Liver (tissue), 9 donors: ENCODE data around the gene ULK2. TPM values are rescaled to one million over a fixed set of nuclear protein-coding genes. Genes with fewer than 3 reads are reported as not detected.

ENCODE experiments used
- DNase-seq: peaks from one replicate; pipeline ENCODE4 v3.0.0-alpha.2; 2017; ENCODE audit warnings: low spot score
- H3K27ac ChIP-seq, 2 donors: one replicate each; pipeline ENCODE4 v1.7.0; 2013; ENCODE audit warnings: inconsistent platforms in 2 of 2, low read length in 2 of 2, control low read depth in 1 of 2, low read depth in 1 of 2, mild to moderate bottlenecking in 1 of 2
- H3K27me3 ChIP-seq, 4 donors: one replicate each; pipeline versions ENCODE4 v1.6.1 to v1.7.0; 2013; ENCODE audit warnings: low read length in 3 of 4, inconsistent platforms in 1 of 4, mild to moderate bottlenecking in 1 of 4, moderate library complexity in 1 of 4; ENCODE audit not compliant: control insufficient read depth in 4 of 4, insufficient read depth in 4 of 4
- H3K36me3 ChIP-seq, 4 donors: one replicate each; pipeline versions ENCODE4 v1.6.1 to v1.7.0; 2013; ENCODE audit warnings: low read length in 3 of 4, mild to moderate bottlenecking in 3 of 4, low read depth in 1 of 4, moderate library complexity in 1 of 4; ENCODE audit not compliant: control insufficient read depth in 4 of 4, insufficient read depth in 3 of 4
- H3K4me1 ChIP-seq, 4 donors: one replicate each; pipeline versions ENCODE4 v1.6.1 to v1.7.0; 2013; ENCODE audit warnings: low read length in 3 of 4, mild to moderate bottlenecking in 3 of 4, moderate library complexity in 1 of 4; ENCODE audit not compliant: control insufficient read depth in 4 of 4, insufficient read depth in 4 of 4
- H3K4me3 ChIP-seq, 3 donors: one replicate each; pipeline versions ENCODE4 v1.6.1 to v1.7.0; 2013; ENCODE audit warnings: low read length in 3 of 3, control low read depth in 1 of 3, low read depth in 1 of 3, mild to moderate bottlenecking in 1 of 3
- H3K9ac ChIP-seq, 2 donors: one replicate each; pipeline ENCODE4 v1.7.0; 2013; ENCODE audit warnings: low read length in 2 of 2, mild to moderate bottlenecking in 2 of 2, moderate library complexity in 2 of 2, control low read depth in 1 of 2, low read depth in 1 of 2
- H3K9me3 ChIP-seq, 4 donors: one replicate each; pipeline versions ENCODE4 v1.6.1 to v1.7.0; 2013; ENCODE audit warnings: low read length in 3 of 4; ENCODE audit not compliant: control insufficient read depth in 4 of 4
- EGR1 ChIP-seq, 2 donors: IDR thresholded peaks; 2 replicates each; pipeline ENCODE4 v1.6.1; 2016 to 2018; ENCODE audit warnings: antibody characterized with exemption in 2 of 2, low read depth in 2 of 2
- FOXA1 ChIP-seq: IDR thresholded peaks from 2 replicates; pipeline ENCODE4 v1.6.1; 2016; ENCODE audit warnings: antibody characterized with exemption
- FOXA2 ChIP-seq: IDR thresholded peaks from 2 replicates; pipeline ENCODE4 v1.6.1; 2016; ENCODE audit warnings: antibody characterized with exemption
- GABPA ChIP-seq, 2 donors: IDR thresholded peaks in 1 of 2; conservative IDR thresholded peaks in 1 of 2; 2 replicates each; pipeline ENCODE4 v1.6.1; 2016; ENCODE audit warnings: antibody characterized with exemption in 2 of 2, mild to moderate bottlenecking in 1 of 2, moderate library complexity in 1 of 2
- HNF4G ChIP-seq: IDR thresholded peaks from 2 replicates; pipeline ENCODE4 v1.6.1; 2016; ENCODE audit warnings: antibody characterized with exemption
- NR2F2 ChIP-seq: IDR thresholded peaks from 2 replicates; pipeline ENCODE4 v1.6.1; 2016; ENCODE audit warnings: antibody characterized with exemption
- RXRA ChIP-seq, 2 donors: IDR thresholded peaks; 2 replicates each; pipeline ENCODE4 v1.6.1; 2017 to 2018; ENCODE audit warnings: antibody characterized with exemption in 2 of 2, mild to moderate bottlenecking in 1 of 2
- WGBS: extraction: QIAGEN DNeasy Blood & Tissue Kit; methylation state at CpG from one replicate; pipeline ENCODE4 v1.1.7; 2013; 5-methylcytosine and 5-hydroxymethylcytosine counted together
- polyA plus RNA-seq, 2 donors: library from polyadenylated mRNA; stranded (reverse) in 1 of 2; unstranded in 1 of 2; fragments of 200-250 nt in 1 of 2; fragments of >200 nt in 1 of 2; fragmentation: Nextera tagmentation in 1 of 2; extraction: Ambion mirVana in 1 of 2; gene quantifications; one replicate each; pipeline versions ENCODE4 v1.2.1 to v1.2.3, GENCODE V29; 2013 to 2015
- total RNA-seq, 2 donors: library from RNA; depleted of rRNA; stranded (reverse); fragments of >200 nt; gene quantifications; one replicate each; pipeline ENCODE4 v1.2.3, GENCODE V29; 2014
- TF ChIP-seq, protein P1 (sequence below): IDR thresholded peaks from 2 replicates; pipeline ENCODE4 v1.6.1; 2016; ENCODE audit warnings: antibody characterized with exemption, mild to moderate bottlenecking
- TF ChIP-seq, protein P2 (sequence below): IDR thresholded peaks from 2 replicates; pipeline ENCODE4 v1.6.1; 2016; ENCODE audit warnings: antibody characterized with exemption
- TF ChIP-seq, protein P3 (sequence below): fragments of 150-350 bp; IDR thresholded peaks from 2 replicates; pipeline ENCODE4 v1.5.1; 2017; ENCODE audit warnings: improper control_type of control experiment, low read depth, low read length; ENCODE audit not compliant: missing input control
- TF ChIP-seq, protein P4 (sequence below): IDR thresholded peaks from 2 replicates; pipeline ENCODE4 v1.6.1; 2016; ENCODE audit warnings: antibody characterized with exemption
- donor health status: healthy.
- donor health status: healthy.
- donor health status: healthy.
- donor health status: healthy.
- donor health status: healthy.

The ULK2 gene
- total and polyA plus RNA-seq, 4 donors = 0.89 to 7.9 (median 4.2) TPM

DNA sequence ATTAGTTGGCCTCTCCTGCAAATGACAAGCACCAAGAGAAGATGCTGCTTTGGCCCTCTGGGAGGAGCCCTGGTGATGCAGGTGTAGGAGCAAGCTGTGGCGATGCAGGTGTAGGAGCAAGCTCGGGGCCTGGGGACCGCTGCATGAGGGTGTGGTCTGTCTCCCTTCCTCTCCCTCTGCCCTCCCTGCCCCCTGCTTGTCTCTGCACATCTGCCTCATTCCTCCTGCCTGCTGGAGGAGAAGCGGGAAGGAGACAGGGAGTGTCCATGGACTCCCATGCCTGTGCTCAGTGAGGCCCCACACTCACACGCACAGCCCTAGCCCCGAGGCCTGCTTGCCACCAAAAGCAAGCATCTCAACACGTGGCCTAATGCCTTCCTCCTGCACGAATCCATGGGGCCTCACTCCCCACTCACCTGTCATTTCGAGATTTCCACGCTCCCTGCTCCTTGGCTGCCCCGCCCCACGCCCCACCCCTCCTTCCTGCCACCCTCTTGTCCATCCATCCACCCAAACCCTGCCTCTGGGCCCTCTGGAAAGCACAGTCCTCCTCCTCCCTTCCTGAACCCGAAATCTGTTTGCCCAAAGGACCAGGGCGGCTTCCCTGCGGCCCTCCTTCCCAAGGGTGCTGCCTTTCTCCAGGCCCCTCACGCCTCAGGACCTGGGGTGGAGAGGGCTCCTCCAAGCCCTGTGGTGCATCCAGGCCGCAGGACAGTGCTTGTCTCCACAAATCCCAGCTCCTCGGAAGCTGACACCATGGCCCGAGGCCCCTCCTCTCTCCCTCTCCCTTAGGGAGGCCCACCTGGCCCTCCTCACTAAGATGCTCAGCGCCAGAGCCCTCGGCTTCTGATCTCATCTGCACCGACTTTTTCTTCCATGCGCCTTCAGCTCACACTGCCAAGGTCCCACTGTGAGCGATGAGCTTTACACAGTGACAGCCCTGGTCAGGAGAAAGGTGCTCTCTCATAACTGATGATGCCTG is 107.9 kb downstream of the ULK2 start (continued):
- TF ChIP-seq, protein P1, sequence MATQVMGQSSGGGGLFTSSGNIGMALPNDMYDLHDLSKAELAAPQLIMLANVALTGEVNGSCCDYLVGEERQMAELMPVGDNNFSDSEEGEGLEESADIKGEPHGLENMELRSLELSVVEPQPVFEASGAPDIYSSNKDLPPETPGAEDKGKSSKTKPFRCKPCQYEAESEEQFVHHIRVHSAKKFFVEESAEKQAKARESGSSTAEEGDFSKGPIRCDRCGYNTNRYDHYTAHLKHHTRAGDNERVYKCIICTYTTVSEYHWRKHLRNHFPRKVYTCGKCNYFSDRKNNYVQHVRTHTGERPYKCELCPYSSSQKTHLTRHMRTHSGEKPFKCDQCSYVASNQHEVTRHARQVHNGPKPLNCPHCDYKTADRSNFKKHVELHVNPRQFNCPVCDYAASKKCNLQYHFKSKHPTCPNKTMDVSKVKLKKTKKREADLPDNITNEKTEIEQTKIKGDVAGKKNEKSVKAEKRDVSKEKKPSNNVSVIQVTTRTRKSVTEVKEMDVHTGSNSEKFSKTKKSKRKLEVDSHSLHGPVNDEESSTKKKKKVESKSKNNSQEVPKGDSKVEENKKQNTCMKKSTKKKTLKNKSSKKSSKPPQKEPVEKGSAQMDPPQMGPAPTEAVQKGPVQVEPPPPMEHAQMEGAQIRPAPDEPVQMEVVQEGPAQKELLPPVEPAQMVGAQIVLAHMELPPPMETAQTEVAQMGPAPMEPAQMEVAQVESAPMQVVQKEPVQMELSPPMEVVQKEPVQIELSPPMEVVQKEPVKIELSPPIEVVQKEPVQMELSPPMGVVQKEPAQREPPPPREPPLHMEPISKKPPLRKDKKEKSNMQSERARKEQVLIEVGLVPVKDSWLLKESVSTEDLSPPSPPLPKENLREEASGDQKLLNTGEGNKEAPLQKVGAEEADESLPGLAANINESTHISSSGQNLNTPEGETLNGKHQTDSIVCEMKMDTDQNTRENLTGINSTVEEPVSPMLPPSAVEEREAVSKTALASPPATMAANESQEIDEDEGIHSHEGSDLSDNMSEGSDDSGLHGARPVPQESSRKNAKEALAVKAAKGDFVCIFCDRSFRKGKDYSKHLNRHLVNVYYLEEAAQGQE = no peak

DNA sequence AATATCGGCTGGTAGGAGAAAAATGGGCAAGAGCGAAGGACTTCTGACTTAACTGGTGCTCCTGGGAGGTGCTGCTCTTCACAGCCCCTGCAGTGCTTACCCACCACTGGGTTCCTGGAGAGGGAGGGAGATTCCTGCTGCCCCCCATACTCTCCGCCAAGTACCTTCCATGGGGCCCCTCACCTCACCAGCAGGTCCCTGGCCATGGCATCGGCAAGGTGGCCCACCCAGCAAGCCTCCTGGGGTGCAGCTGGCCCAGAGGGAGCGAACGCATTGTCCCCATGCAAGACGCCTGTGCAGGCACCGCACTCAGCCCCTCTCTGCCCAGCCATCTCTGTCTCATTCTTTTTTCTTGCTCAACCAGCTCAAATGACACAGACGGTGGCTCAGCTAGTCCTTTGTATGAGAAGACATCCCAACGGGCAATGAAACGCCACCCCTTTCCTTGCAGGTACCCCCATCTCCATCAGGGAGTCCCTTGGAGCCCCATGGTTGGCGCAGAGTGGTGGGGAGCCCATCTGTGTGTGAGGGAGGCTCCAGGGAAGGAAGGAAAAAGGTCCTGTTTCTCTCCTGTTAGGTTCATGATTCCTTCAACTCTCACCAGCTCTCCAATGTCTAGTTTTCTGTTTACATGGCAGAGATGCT is 110.1 kb downstream of the ULK2 start:
- no peak for TF ChIP-seq HNF4G
- TF ChIP-seq NR2F2 = no peak
- TF ChIP-seq, protein P1 = no peak
- TF ChIP-seq FOXA1 = no peak
- TF ChIP-seq, protein P2, sequence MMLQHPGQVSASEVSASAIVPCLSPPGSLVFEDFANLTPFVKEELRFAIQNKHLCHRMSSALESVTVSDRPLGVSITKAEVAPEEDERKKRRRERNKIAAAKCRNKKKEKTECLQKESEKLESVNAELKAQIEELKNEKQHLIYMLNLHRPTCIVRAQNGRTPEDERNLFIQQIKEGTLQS = no peak
- no peak for TF ChIP-seq RXRA (IDR thresholded peaks at IDR 0.05)
- TF ChIP-seq GABPA (IDR thresholded peaks at IDR 0.05 in 1 of 2, conservative IDR thresholded peaks at IDR 0.05 in 1 of 2) = no peak
- TF ChIP-seq EGR1 (IDR thresholded peaks at IDR 0.05; ENCODE audit: low read depth in 2 of 2) = no peak
- TF ChIP-seq, protein P3, sequence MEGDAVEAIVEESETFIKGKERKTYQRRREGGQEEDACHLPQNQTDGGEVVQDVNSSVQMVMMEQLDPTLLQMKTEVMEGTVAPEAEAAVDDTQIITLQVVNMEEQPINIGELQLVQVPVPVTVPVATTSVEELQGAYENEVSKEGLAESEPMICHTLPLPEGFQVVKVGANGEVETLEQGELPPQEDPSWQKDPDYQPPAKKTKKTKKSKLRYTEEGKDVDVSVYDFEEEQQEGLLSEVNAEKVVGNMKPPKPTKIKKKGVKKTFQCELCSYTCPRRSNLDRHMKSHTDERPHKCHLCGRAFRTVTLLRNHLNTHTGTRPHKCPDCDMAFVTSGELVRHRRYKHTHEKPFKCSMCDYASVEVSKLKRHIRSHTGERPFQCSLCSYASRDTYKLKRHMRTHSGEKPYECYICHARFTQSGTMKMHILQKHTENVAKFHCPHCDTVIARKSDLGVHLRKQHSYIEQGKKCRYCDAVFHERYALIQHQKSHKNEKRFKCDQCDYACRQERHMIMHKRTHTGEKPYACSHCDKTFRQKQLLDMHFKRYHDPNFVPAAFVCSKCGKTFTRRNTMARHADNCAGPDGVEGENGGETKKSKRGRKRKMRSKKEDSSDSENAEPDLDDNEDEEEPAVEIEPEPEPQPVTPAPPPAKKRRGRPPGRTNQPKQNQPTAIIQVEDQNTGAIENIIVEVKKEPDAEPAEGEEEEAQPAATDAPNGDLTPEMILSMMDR = no peak
- TF ChIP-seq FOXA2 = no peak
- TF ChIP-seq, protein P4, sequence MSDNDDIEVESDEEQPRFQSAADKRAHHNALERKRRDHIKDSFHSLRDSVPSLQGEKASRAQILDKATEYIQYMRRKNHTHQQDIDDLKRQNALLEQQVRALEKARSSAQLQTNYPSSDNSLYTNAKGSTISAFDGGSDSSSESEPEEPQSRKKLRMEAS = no peak
- H3K27ac ChIP-seq = no peak overlapping the region
- no peak overlapping the region for H3K4me3 ChIP-seq
- no peaks in the 10 kb centered on the region for H3K9me3 ChIP-seq
- H3K9ac ChIP-seq = no peak overlapping the region
- H3K36me3 ChIP-seq = no peaks in the 10 kb centered on the region
- DNase-seq = no peak
- 89% methylated on average over 12 of the region's 12 CpGs for WGBS
- no peaks in the 10 kb centered on the region for H3K27me3 ChIP-seq
- peaks cover 0 to 2% (median 0%) of the 10 kb centered on the region in 4 donors for H3K4me1 ChIP-seq
